Nephron progenitor cell (in vitro differentiated cells): ENCODE measurements around the gene ZNF248.
"Not testable (repeated sequence)": the region's sequence is repeated elsewhere in the genome, so short reads cannot be mapped to it uniquely, and the experiment has no call there.

ENCODE experiments used
- DNase-seq: peaks from one replicate; pipeline ENCODE4 v3.0.0; 2021
- H3K27ac Mint-ChIP-seq: 2 replicates; pipeline ENCODE4 v1.8.0; 2021; ENCODE audit warnings: mild to moderate bottlenecking, moderate library complexity, mixed read lengths
- H3K27me3 Mint-ChIP-seq: 2 replicates; pipeline ENCODE4 v1.8.0; 2021; ENCODE audit warnings: mild to moderate bottlenecking, low read depth, mixed read lengths; ENCODE audit not compliant: poor library complexity
- H3K36me3 Mint-ChIP-seq: 2 replicates; pipeline ENCODE4 v1.8.0; 2021; ENCODE audit warnings: low read depth, mixed read lengths
- H3K4me1 Mint-ChIP-seq: 2 replicates; pipeline ENCODE4 v1.8.0; 2021; ENCODE audit warnings: mixed read lengths
- H3K4me3 Mint-ChIP-seq: 2 replicates; pipeline ENCODE4 v1.8.0; 2021; ENCODE audit warnings: mild to moderate bottlenecking, moderate library complexity, mixed read lengths
- H3K9me3 Mint-ChIP-seq: 2 replicates; pipeline ENCODE4 v1.8.0; 2021; ENCODE audit warnings: mild to moderate bottlenecking, moderate library complexity, mixed read lengths
- CTCF ChIP-seq: fragments of 200-600 bp; sonication (generic); IDR thresholded peaks from 2 replicates; pipeline ENCODE4 v1.5.0; 2021; ENCODE audit warnings: antibody characterized with exemption

ZNF248 gene

GRCh38 chr10:37865957-37866803 lies 8.8 kb upstream of the ZNF248 start:
- Mint-ChIP-seq H3K9me3 (peaks cover 80% of the 10 kb centered on the region), H3K27me3 (no peaks in the 10 kb centered on the region), H3K4me3 (no peak overlapping the region), H3K4me1 (no peaks in the 10 kb centered on the region), H3K36me3 (no peaks in the 10 kb centered on the region), H3K27ac (no peak overlapping the region)
- TF ChIP-seq CTCF: no peak
- no peak for DNase-seq

- Mint-ChIP-seq H3K9me3 (peaks cover 80% of the 10 kb centered on the region), H3K27me3 (no peaks in the 10 kb centered on the region), H3K4me3 (no peak overlapping the region), H3K27ac (no peak overlapping the region), H3K36me3 (no peaks in the 10 kb centered on the region), H3K4me1 (no peaks in the 10 kb centered on the region)
- DNase-seq: no peak
- TF ChIP-seq CTCF: no peak
Observed at GRCh38 chr10:37865264-37865663, 7.9 kb upstream of the ZNF248 start.

- Mint-ChIP-seq H3K9me3 (peaks cover 80% of the 10 kb centered on the region), H3K4me1 (peaks cover 15% of the 10 kb centered on the region), H3K4me3 (no peak overlapping the region), H3K27me3 (no peaks in the 10 kb centered on the region), H3K27ac (no peak overlapping the region), H3K36me3 (no peaks in the 10 kb centered on the region)
- TF ChIP-seq CTCF: no peak
- no peak for DNase-seq
Observed at GRCh38 chr10:37860494-37861190, 3.2 kb upstream of the ZNF248 start.

GRCh38 chr10:37859270-37859669 lies 1.9 kb upstream of the ZNF248 start:
- not testable (repeated sequence) for DNase-seq, H3K27ac Mint-ChIP-seq, H3K27me3 Mint-ChIP-seq, H3K4me3 Mint-ChIP-seq, H3K36me3 Mint-ChIP-seq
- H3K4me1 Mint-ChIP-seq: peaks cover 22% of the 10 kb centered on the region
- peaks cover 82% of the 10 kb centered on the region for H3K9me3 Mint-ChIP-seq

- no peak for DNase-seq
- peaks cover 22% of the 10 kb centered on the region for H3K4me1 Mint-ChIP-seq
- peaks cover 32% of the 10 kb centered on the region for H3K36me3 Mint-ChIP-seq
- peak overlapping the region; percentile 95 for H3K4me3 Mint-ChIP-seq
- H3K9me3 Mint-ChIP-seq: peaks cover 81% of the 10 kb centered on the region
- H3K27ac Mint-ChIP-seq: peak overlapping the region; percentile 85
- no peaks in the 10 kb centered on the region for H3K27me3 Mint-ChIP-seq
- no peak for TF ChIP-seq CTCF
Observed at GRCh38 chr10:37856881-37857286, 526 bp downstream of the ZNF248 start.

GRCh38 chr10:37855636-37856035 lies 1.8 kb downstream of the ZNF248 start:
- Mint-ChIP-seq H3K4me1 (peaks cover 22% of the 10 kb centered on the region), H3K36me3 (peaks cover 39% of the 10 kb centered on the region), H3K4me3 (peak overlapping the region; percentile 95), H3K27ac (no peak overlapping the region), H3K9me3 (peaks cover 82% of the 10 kb centered on the region), H3K27me3 (no peaks in the 10 kb centered on the region)
- no peak for TF ChIP-seq CTCF
- no peak for DNase-seq
